GM18873 (cell line): ENCODE measurements around the gene CACNA2D1.
"Not testable (repeated sequence)": the region's sequence is repeated elsewhere in the genome, so short reads cannot be mapped to it uniquely, and the experiment has no call there.

Source experiments
- ATAC-seq: cut with Tn5 transposase; IDR thresholded peaks from one replicate; pipeline ENCODE4 v1.9.1; 2021; ENCODE audit warnings: mild to moderate bottlenecking, moderate library complexity, moderate number of reproducible peaks; ENCODE audit not compliant: unreplicated experiment, low FRiP score

CACNA2D1 gene

DNA sequence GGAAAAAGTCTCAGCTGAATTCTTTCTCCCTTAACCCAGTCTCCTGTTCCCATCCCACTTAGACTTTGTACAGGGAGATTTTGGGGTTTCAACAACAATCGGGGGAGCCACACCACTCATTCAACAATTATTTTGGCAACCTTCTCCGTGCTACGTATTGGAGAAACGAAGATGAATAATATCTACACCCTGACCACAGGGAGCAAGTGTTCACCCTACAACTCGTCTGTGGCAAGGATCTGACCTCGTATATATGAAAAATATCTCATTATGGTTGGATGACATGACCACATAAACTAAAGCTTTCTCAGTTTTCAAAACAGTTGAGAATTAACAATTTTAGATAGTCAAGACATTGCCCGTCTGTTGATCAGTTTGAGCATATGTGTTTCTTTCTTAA lies 302.1 kb downstream of the CACNA2D1 start:
- no peak for ATAC-seq

GRCh38 chr7:82140608-82141007 lies 303.0 kb downstream of the CACNA2D1 start:
- ATAC-seq, result not testable (repeated sequence)

- ATAC-seq, result no peak
Measured at GRCh38 chr7:82131215-82131614, 312.4 kb downstream of the CACNA2D1 start.

GRCh38 chr7:82129091-82129490 lies 314.5 kb downstream of the CACNA2D1 start:
- no peak for ATAC-seq

GRCh38 chr7:82128546-82128945 lies 315.0 kb downstream of the CACNA2D1 start:
- ATAC-seq, result no peak

GRCh38 chr7:82126576-82126975 lies 317.0 kb downstream of the CACNA2D1 start:
- no peak for ATAC-seq

GRCh38 chr7:82124445-82124844 lies 319.1 kb downstream of the CACNA2D1 start:
- no peak for ATAC-seq

- ATAC-seq, result no peak
Measured at GRCh38 chr7:82122275-82122674, 321.3 kb downstream of the CACNA2D1 start.

DNA sequence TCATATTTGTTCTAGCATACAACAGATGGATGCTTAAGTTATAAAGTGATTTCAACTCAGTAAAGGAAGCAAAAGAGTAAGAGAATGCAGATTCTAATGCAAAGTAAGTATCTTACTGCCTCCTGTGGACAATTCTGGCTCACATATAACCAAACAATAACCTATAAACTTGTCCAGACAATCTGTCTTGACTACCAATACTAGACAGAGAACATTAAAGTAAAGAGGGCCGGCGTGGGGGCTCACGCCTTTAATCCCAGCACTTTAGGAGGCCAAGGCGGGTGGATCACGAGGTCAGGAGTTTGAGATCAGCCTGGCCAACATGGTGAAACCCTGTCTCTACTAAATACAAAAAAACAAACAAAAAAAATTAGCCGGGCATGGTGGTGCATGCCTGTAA lies 329.3 kb downstream of the CACNA2D1 start:
- no peak for ATAC-seq

- ATAC-seq, result no peak
Measured at GRCh38 chr7:82110146-82110840, 333.3 kb downstream of the CACNA2D1 start.

GRCh38 chr7:82109288-82109687 lies 334.3 kb downstream of the CACNA2D1 start:
- no peak for ATAC-seq

DNA sequence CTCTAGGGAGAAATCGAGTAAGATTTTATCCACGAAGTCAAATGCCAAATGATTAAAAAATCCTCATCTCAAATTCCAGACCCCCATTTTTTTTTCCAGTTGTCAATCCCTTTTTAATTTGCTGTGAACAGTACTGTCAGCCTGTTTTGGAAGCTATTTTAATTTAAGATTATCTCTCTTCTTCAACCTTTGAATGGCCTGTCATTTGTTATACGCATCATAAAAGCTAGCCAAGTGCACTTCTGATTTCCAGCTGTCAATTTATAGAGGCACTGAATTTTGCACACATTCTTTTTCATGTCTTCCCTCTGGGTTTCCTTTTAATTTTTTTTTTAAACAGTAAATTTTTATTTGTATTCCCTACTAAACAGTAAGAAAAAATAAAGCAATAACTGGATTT lies 337.4 kb downstream of the CACNA2D1 start:
- no peak for ATAC-seq

DNA sequence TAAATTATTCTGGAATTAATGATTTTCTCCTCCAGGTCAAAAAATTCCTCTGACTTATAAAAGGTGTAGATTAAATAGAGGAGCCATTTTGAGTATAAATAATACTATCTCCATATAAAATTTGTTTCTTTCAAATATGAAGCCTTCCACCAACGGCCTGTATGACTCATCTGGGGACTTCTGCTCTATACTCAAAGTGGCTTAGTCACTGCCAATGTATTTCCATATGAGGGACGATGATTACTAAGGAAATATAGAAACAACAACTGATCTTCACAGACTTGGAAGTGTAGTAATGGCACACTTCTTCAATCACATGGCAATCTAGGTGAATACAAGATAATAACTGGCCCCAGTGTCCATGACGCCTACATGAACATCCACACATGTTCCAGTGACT lies 338.1 kb downstream of the CACNA2D1 start:
- no peak for ATAC-seq

GRCh38 chr7:82098414-82098813 lies 345.2 kb downstream of the CACNA2D1 start:
- no peak for ATAC-seq

DNA sequence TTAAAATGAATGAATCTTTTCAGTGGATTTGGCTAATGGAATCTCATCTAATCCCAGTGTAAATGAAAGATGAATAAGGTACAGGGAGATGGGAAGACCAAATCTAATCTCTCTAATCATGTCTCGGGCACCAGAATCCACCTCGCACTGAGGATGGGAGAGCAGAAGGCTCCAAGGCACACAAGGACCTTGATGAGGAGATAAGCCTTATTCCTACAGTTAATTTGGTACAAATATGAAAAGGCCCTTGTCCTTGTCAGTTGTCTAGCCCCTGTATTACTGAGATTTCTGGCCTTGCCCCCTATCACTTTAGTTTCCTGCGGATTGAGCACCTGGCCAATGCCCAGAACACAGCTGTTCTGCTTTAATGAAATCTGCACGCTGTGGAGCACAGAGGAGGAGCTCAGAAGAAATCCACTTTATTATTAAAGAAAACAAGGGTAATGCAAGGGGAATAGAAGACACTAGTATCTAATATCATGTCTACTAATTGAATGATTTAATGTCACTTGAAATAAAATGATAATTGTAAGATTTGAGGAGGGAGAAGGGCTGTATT lies 352.4 kb downstream of the CACNA2D1 start:
- ATAC-seq, result no peak

- no peak for ATAC-seq
Measured at GRCh38 chr7:82087099-82087498, 356.5 kb downstream of the CACNA2D1 start.

DNA sequence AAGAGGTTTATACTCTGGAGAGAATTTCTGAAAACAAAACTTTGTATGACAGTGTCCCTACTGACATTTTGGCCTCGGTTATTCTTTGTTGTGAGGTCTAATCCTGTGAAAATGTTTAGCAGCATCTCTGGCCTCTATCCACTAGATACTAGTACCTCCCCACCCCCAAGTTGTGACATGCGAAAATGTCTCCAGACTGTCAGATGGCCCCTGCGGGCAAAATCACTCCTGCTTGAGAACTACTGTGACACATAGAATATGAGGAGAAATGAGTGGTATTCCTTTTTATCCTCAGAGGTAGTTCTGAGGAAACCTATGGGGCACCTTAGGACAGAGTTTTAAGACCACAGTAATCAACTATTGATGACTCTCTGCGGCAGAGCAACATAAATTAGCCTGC lies 358.5 kb downstream of the CACNA2D1 start:
- no peak for ATAC-seq

DNA sequence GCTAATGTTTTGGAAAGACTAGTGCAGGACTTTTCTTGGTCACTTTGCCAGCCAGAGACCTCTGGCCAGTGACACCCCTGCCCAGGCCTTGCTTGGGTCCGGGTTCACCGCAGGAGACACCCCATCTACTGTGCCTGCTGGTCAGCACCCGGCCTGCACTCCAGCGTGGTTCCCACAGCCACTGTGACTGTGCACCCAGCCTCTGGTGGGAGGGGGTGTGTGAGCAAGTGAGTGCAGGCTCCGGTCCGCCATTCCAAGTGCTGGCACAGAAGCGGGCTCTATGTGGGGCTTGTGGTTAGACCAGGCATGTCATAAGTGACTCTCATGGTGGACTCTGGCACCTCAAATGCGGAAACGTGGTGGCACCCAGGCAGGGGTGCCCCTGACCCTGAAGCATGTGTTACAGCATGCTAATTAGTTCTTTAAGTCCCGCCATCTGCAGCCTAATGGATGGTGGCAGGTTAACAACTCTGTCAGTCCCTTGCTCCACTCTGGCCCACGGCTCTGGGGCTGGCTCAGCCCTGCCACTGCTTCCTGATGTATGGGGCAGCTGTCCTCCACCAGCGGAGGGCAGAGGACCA lies 361.8 kb downstream of the CACNA2D1 start:
- no peak for ATAC-seq

- no peak for ATAC-seq
Measured at GRCh38 chr7:82080254-82080927, 363.2 kb downstream of the CACNA2D1 start.

- no peak for ATAC-seq
Measured at GRCh38 chr7:82079527-82079926, 364.1 kb downstream of the CACNA2D1 start.

GRCh38 chr7:82078807-82079206 lies 364.8 kb downstream of the CACNA2D1 start:
- no peak for ATAC-seq

GRCh38 chr7:82071468-82071867 lies 372.1 kb downstream of the CACNA2D1 start:
- no peak for ATAC-seq
